Measurements from ENCODE around the gene FNIP2.
"Not testable (repeated sequence)": the region's sequence is repeated elsewhere in the genome, so short reads cannot be mapped to it uniquely, and the experiment has no call there.

Gene FNIP2

GRCh38 chr4:158809208-158809607 is 40.4 kb downstream of the FNIP2 start:
- H3K27me3 ChIP-seq (ENCODE audit: control insufficient read depth, insufficient read depth, low read length); H3K4me3 ChIP-seq (ENCODE audit: low read depth, low read length); H3K9ac ChIP-seq (ENCODE audit: low read length); H3K27ac ChIP-seq (ENCODE audit: low read depth, low read length); H3K9me3 ChIP-seq (ENCODE audit: control insufficient read depth, insufficient read depth, low read depth, low read length); H3K36me3 ChIP-seq (ENCODE audit: control insufficient read depth, insufficient read depth, low read length): not testable (repeated sequence)
- H3K4me1 ChIP-seq (ENCODE audit: control insufficient read depth, insufficient read depth, low read length) = peaks cover 19% of the 10 kb centered on the region

- Histone ChIP-seq H3K27me3 (ENCODE audit: control insufficient read depth, insufficient read depth, low read length) (no peaks in the 10 kb centered on the region), H3K4me3 (ENCODE audit: low read depth, low read length) (no peak overlapping the region), H3K27ac (ENCODE audit: low read depth, low read length) (no peak overlapping the region; the same call in 1 of the 2 replicates), H3K9ac (ENCODE audit: low read length) (peak overlapping the region; percentile 13), H3K9me3 (ENCODE audit: control insufficient read depth, insufficient read depth, low read depth, low read length) (no peaks in the 10 kb centered on the region), H3K36me3 (ENCODE audit: control insufficient read depth, insufficient read depth, low read length) (no peaks in the 10 kb centered on the region), H3K4me1 (ENCODE audit: control insufficient read depth, insufficient read depth, low read length) (peaks cover 25% of the 10 kb centered on the region)
Observed at GRCh38 chr4:158809611-158810486, 41.0 kb downstream of the FNIP2 start.

- no peak overlapping the region; the same call in 1 of the 2 replicates for H3K27ac ChIP-seq (ENCODE audit: low read depth, low read length)
- peaks cover 21% of the 10 kb centered on the region for H3K4me1 ChIP-seq (ENCODE audit: control insufficient read depth, insufficient read depth, low read length)
- H3K9me3 ChIP-seq (ENCODE audit: control insufficient read depth, insufficient read depth, low read depth, low read length) = no peaks in the 10 kb centered on the region
- H3K27me3 ChIP-seq (ENCODE audit: control insufficient read depth, insufficient read depth, low read length) = no peaks in the 10 kb centered on the region
- peak overlapping the region; percentile 13 for H3K9ac ChIP-seq (ENCODE audit: low read length)
- H3K4me3 ChIP-seq (ENCODE audit: low read depth, low read length) = no peak overlapping the region
- no peaks in the 10 kb centered on the region for H3K36me3 ChIP-seq (ENCODE audit: control insufficient read depth, insufficient read depth, low read length)
Observed at GRCh38 chr4:158810487-158811215, 41.8 kb downstream of the FNIP2 start.

- H3K36me3 ChIP-seq (ENCODE audit: control insufficient read depth, insufficient read depth, low read length) = no peaks in the 10 kb centered on the region
- no peak overlapping the region for H3K4me3 ChIP-seq (ENCODE audit: low read depth, low read length)
- H3K27ac ChIP-seq (ENCODE audit: low read depth, low read length) = no peak overlapping the region
- H3K27me3 ChIP-seq (ENCODE audit: control insufficient read depth, insufficient read depth, low read length) = no peaks in the 10 kb centered on the region
- H3K9ac ChIP-seq (ENCODE audit: low read length) = no peak overlapping the region
- no peaks in the 10 kb centered on the region for H3K9me3 ChIP-seq (ENCODE audit: control insufficient read depth, insufficient read depth, low read depth, low read length)
- H3K4me1 ChIP-seq (ENCODE audit: control insufficient read depth, insufficient read depth, low read length) = peaks cover 19% of the 10 kb centered on the region
Observed at GRCh38 chr4:158811216-158811540, 42.4 kb downstream of the FNIP2 start.

- H3K27ac ChIP-seq (ENCODE audit: low read depth, low read length) = no peak overlapping the region
- H3K27me3 ChIP-seq (ENCODE audit: control insufficient read depth, insufficient read depth, low read length) = no peaks in the 10 kb centered on the region
- H3K9ac ChIP-seq (ENCODE audit: low read length) = no peak overlapping the region
- no peak overlapping the region for H3K4me3 ChIP-seq (ENCODE audit: low read depth, low read length)
- no peaks in the 10 kb centered on the region for H3K36me3 ChIP-seq (ENCODE audit: control insufficient read depth, insufficient read depth, low read length)
- H3K4me1 ChIP-seq (ENCODE audit: control insufficient read depth, insufficient read depth, low read length) = peaks cover 19% of the 10 kb centered on the region
- H3K9me3 ChIP-seq (ENCODE audit: control insufficient read depth, insufficient read depth, low read depth, low read length) = no peaks in the 10 kb centered on the region
Observed at GRCh38 chr4:158811704-158812103, 42.9 kb downstream of the FNIP2 start.

GRCh38 chr4:158812133-158812532 is 43.3 kb downstream of the FNIP2 start:
- Histone ChIP-seq H3K27me3 (ENCODE audit: control insufficient read depth, insufficient read depth, low read length) (no peaks in the 10 kb centered on the region), H3K4me3 (ENCODE audit: low read depth, low read length) (no peak overlapping the region), H3K9me3 (ENCODE audit: control insufficient read depth, insufficient read depth, low read depth, low read length) (no peaks in the 10 kb centered on the region), H3K27ac (ENCODE audit: low read depth, low read length) (no peak overlapping the region), H3K36me3 (ENCODE audit: control insufficient read depth, insufficient read depth, low read length) (no peaks in the 10 kb centered on the region), H3K4me1 (ENCODE audit: control insufficient read depth, insufficient read depth, low read length) (peaks cover 19% of the 10 kb centered on the region), H3K9ac (ENCODE audit: low read length) (no peak overlapping the region)

GRCh38 chr4:158812543-158812942 is 43.7 kb downstream of the FNIP2 start:
- Histone ChIP-seq H3K4me1 (ENCODE audit: control insufficient read depth, insufficient read depth, low read length) (peaks cover 19% of the 10 kb centered on the region), H3K27ac (ENCODE audit: low read depth, low read length) (no peak overlapping the region), H3K9ac (ENCODE audit: low read length) (no peak overlapping the region), H3K9me3 (ENCODE audit: control insufficient read depth, insufficient read depth, low read depth, low read length) (no peaks in the 10 kb centered on the region), H3K27me3 (ENCODE audit: control insufficient read depth, insufficient read depth, low read length) (no peaks in the 10 kb centered on the region), H3K4me3 (ENCODE audit: low read depth, low read length) (no peak overlapping the region), H3K36me3 (ENCODE audit: control insufficient read depth, insufficient read depth, low read length) (no peaks in the 10 kb centered on the region)

GRCh38 chr4:158813113-158813512 is 44.3 kb downstream of the FNIP2 start:
- H3K27ac ChIP-seq (ENCODE audit: low read depth, low read length) = no peak overlapping the region
- no peaks in the 10 kb centered on the region for H3K36me3 ChIP-seq (ENCODE audit: control insufficient read depth, insufficient read depth, low read length)
- H3K9ac ChIP-seq (ENCODE audit: low read length) = no peak overlapping the region
- H3K4me1 ChIP-seq (ENCODE audit: control insufficient read depth, insufficient read depth, low read length) = peaks cover 19% of the 10 kb centered on the region
- H3K4me3 ChIP-seq (ENCODE audit: low read depth, low read length) = no peak overlapping the region
- H3K9me3 ChIP-seq (ENCODE audit: control insufficient read depth, insufficient read depth, low read depth, low read length) = no peaks in the 10 kb centered on the region
- H3K27me3 ChIP-seq (ENCODE audit: control insufficient read depth, insufficient read depth, low read length) = no peaks in the 10 kb centered on the region

GRCh38 chr4:158814207-158814606 is 45.4 kb downstream of the FNIP2 start:
- no peak overlapping the region for H3K4me3 ChIP-seq (ENCODE audit: low read depth, low read length)
- no peaks in the 10 kb centered on the region for H3K9me3 ChIP-seq (ENCODE audit: control insufficient read depth, insufficient read depth, low read depth, low read length)
- no peak overlapping the region for H3K9ac ChIP-seq (ENCODE audit: low read length)
- no peaks in the 10 kb centered on the region for H3K27me3 ChIP-seq (ENCODE audit: control insufficient read depth, insufficient read depth, low read length)
- no peaks in the 10 kb centered on the region for H3K36me3 ChIP-seq (ENCODE audit: control insufficient read depth, insufficient read depth, low read length)
- peaks cover 21% of the 10 kb centered on the region for H3K4me1 ChIP-seq (ENCODE audit: control insufficient read depth, insufficient read depth, low read length)
- H3K27ac ChIP-seq (ENCODE audit: low read depth, low read length) = no peak overlapping the region

GRCh38 chr4:158814636-158815330 is 46.0 kb downstream of the FNIP2 start:
- H3K27ac ChIP-seq (ENCODE audit: low read depth, low read length) = no peak overlapping the region
- no peak overlapping the region for H3K9ac ChIP-seq (ENCODE audit: low read length)
- peaks cover 26% of the 10 kb centered on the region for H3K4me1 ChIP-seq (ENCODE audit: control insufficient read depth, insufficient read depth, low read length)

GRCh38 chr4:158816955-158817354 is 48.1 kb downstream of the FNIP2 start:
- Histone ChIP-seq H3K36me3 (ENCODE audit: control insufficient read depth, insufficient read depth, low read length) (no peaks in the 10 kb centered on the region), H3K27me3 (ENCODE audit: control insufficient read depth, insufficient read depth, low read length) (no peaks in the 10 kb centered on the region), H3K9me3 (ENCODE audit: control insufficient read depth, insufficient read depth, low read depth, low read length) (no peaks in the 10 kb centered on the region), H3K9ac (ENCODE audit: low read length) (no peak overlapping the region), H3K4me3 (ENCODE audit: low read depth, low read length) (no peak overlapping the region), H3K4me1 (ENCODE audit: control insufficient read depth, insufficient read depth, low read length) (peaks cover 20% of the 10 kb centered on the region), H3K27ac (ENCODE audit: low read depth, low read length) (no peak overlapping the region)

More at GRCh38 chr4:158814636-158815330, 46.0 kb downstream of the FNIP2 start:
- Histone ChIP-seq H3K27me3 (ENCODE audit: control insufficient read depth, insufficient read depth, low read length) (no peaks in the 10 kb centered on the region), H3K9me3 (ENCODE audit: control insufficient read depth, insufficient read depth, low read depth, low read length) (no peaks in the 10 kb centered on the region), H3K36me3 (ENCODE audit: control insufficient read depth, insufficient read depth, low read length) (no peaks in the 10 kb centered on the region), H3K4me3 (ENCODE audit: low read depth, low read length) (no peak overlapping the region)

All from HUES6 (cell line).